ENCODE results near the gene GAS2L2.

DNA sequence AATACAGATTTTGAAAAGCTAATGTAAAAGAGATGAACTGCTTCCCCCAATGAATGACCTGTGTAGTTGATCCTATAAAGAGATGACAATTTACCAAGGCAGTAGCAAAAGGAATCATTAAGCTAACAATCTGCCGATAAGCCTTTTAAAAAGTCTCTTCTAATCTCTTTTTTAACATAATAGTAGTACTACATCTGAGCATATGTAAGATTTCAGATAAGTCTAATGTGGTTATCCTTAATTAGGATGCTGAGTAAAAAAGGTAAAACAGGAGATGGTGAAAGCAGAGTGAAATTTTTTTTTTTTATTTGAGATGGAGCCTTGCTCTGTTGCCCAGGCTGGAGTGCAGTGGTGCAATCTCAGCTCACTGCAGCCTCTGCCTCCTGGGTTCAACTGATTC lies 47.8 kb downstream of the GAS2L2 start:
- TF ChIP-seq, protein P1, sequence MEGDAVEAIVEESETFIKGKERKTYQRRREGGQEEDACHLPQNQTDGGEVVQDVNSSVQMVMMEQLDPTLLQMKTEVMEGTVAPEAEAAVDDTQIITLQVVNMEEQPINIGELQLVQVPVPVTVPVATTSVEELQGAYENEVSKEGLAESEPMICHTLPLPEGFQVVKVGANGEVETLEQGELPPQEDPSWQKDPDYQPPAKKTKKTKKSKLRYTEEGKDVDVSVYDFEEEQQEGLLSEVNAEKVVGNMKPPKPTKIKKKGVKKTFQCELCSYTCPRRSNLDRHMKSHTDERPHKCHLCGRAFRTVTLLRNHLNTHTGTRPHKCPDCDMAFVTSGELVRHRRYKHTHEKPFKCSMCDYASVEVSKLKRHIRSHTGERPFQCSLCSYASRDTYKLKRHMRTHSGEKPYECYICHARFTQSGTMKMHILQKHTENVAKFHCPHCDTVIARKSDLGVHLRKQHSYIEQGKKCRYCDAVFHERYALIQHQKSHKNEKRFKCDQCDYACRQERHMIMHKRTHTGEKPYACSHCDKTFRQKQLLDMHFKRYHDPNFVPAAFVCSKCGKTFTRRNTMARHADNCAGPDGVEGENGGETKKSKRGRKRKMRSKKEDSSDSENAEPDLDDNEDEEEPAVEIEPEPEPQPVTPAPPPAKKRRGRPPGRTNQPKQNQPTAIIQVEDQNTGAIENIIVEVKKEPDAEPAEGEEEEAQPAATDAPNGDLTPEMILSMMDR (IDR thresholded peaks at IDR 0.05) = no peak
- no peak for TF ChIP-seq POLR2A (IDR thresholded peaks at IDR 0.05)
- TF ChIP-seq EP300 (IDR thresholded peaks at IDR 0.05) = no peak

All from tibial nerve (tissue), 4 donors.